Measurements from ENCODE around the gene SPHK1.

SPHK1 gene

DNA sequence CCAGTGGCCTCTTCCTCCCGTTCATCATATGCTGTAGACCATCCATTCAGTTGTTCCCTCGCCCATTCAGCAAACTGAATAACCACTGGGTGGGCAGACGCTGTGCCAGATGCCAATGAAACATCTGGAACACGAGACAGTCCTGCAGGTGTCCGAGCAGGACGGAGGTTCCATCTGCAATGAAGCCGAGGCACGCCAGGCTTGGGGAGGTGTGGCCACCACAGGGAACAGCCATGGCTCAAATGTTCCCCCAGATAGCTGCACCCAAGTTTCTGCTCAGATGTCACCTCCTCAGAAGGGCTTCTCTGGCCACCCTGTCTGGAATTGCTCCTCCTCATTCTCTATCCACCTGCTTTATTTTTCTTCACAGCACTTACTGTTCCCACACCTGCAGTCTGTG is 38.0 kb downstream of the SPHK1 start:
- no peak for TF ChIP-seq TAF1 (IDR thresholded peaks at IDR 0.05; ENCODE audit: borderline replicate concordance, insufficient read depth, low read length)
- TF ChIP-seq SIN3A (IDR thresholded peaks at IDR 0.05; ENCODE audit: borderline replicate concordance, insufficient read depth, low read length), result no peak

- TF ChIP-seq FOXP2 (optimal IDR thresholded peaks at IDR 0.05; ENCODE audit: borderline replicate concordance, extremely low read depth, extremely low read length, insufficient read depth) (no peak), TAF1 (IDR thresholded peaks at IDR 0.05; ENCODE audit: borderline replicate concordance, insufficient read depth, low read length) (no peak), SIN3A (IDR thresholded peaks at IDR 0.05; ENCODE audit: borderline replicate concordance, insufficient read depth, low read length) (no peak), POLR2AphosphoS5 (IDR thresholded peaks at IDR 0.05; ENCODE audit: low read depth, low read length) (no peak)
- TF ChIP-seq, protein P1, sequence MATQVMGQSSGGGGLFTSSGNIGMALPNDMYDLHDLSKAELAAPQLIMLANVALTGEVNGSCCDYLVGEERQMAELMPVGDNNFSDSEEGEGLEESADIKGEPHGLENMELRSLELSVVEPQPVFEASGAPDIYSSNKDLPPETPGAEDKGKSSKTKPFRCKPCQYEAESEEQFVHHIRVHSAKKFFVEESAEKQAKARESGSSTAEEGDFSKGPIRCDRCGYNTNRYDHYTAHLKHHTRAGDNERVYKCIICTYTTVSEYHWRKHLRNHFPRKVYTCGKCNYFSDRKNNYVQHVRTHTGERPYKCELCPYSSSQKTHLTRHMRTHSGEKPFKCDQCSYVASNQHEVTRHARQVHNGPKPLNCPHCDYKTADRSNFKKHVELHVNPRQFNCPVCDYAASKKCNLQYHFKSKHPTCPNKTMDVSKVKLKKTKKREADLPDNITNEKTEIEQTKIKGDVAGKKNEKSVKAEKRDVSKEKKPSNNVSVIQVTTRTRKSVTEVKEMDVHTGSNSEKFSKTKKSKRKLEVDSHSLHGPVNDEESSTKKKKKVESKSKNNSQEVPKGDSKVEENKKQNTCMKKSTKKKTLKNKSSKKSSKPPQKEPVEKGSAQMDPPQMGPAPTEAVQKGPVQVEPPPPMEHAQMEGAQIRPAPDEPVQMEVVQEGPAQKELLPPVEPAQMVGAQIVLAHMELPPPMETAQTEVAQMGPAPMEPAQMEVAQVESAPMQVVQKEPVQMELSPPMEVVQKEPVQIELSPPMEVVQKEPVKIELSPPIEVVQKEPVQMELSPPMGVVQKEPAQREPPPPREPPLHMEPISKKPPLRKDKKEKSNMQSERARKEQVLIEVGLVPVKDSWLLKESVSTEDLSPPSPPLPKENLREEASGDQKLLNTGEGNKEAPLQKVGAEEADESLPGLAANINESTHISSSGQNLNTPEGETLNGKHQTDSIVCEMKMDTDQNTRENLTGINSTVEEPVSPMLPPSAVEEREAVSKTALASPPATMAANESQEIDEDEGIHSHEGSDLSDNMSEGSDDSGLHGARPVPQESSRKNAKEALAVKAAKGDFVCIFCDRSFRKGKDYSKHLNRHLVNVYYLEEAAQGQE (IDR thresholded peaks at IDR 0.05; ENCODE audit: insufficient read depth in 1 of 2, low read depth in 2 of 2, low read length in 2 of 2), result no peak
Measured at GRCh38 chr17:76422860-76423259, 38.5 kb downstream of the SPHK1 start.

GRCh38 chr17:76426853-76427252 is 42.4 kb downstream of the SPHK1 start:
- TF ChIP-seq, protein P1 (IDR thresholded peaks at IDR 0.05; ENCODE audit: insufficient read depth in 1 of 2, low read depth in 2 of 2, low read length in 2 of 2), result no peak
- TF ChIP-seq POLR2AphosphoS5 (IDR thresholded peaks at IDR 0.05; ENCODE audit: low read depth, low read length) (no peak), TAF1 (IDR thresholded peaks at IDR 0.05; ENCODE audit: borderline replicate concordance, insufficient read depth, low read length) (no peak), SIN3A (IDR thresholded peaks at IDR 0.05; ENCODE audit: borderline replicate concordance, insufficient read depth, low read length) (no peak)

- TF ChIP-seq, protein P1 (IDR thresholded peaks at IDR 0.05; ENCODE audit: insufficient read depth in 1 of 2, low read depth in 2 of 2, low read length in 2 of 2), result no peak
- TF ChIP-seq FOXP2 (optimal IDR thresholded peaks at IDR 0.05; ENCODE audit: borderline replicate concordance, extremely low read depth, extremely low read length, insufficient read depth) (no peak), SIN3A (IDR thresholded peaks at IDR 0.05; ENCODE audit: borderline replicate concordance, insufficient read depth, low read length) (no peak), POLR2AphosphoS5 (IDR thresholded peaks at IDR 0.05; ENCODE audit: low read depth, low read length) (no peak), TAF1 (IDR thresholded peaks at IDR 0.05; ENCODE audit: borderline replicate concordance, insufficient read depth, low read length) (no peak)
Measured at GRCh38 chr17:76427501-76428231, 43.3 kb downstream of the SPHK1 start.

DNA sequence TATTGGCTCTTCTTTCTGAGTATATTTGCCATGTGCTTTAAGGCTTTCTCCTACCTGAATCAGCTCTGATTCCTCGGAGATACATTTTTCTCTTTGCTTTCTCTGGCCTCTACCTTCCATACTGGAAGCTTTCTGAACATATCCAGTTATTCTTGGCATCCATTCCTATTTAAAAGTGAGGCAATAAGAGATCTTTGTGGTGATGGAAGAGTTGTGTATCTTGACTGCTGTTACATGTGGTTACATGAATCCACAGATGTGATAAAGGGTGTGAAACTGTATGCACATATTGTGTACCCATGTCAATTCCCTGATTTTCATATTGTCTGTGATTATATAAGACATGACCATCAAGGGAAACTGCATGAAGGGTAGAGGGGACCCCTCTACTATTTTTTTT is 44.1 kb downstream of the SPHK1 start:
- TF ChIP-seq FOXP2 (optimal IDR thresholded peaks at IDR 0.05; ENCODE audit: borderline replicate concordance, extremely low read depth, extremely low read length, insufficient read depth), result no peak
- no peak for TF ChIP-seq TAF1 (IDR thresholded peaks at IDR 0.05; ENCODE audit: borderline replicate concordance, insufficient read depth, low read length)
- TF ChIP-seq, protein P1 (IDR thresholded peaks at IDR 0.05; ENCODE audit: insufficient read depth in 1 of 2, low read depth in 2 of 2, low read length in 2 of 2), result no peak
- TF ChIP-seq POLR2AphosphoS5 (IDR thresholded peaks at IDR 0.05; ENCODE audit: low read depth, low read length), result no peak
- no peak for TF ChIP-seq SIN3A (IDR thresholded peaks at IDR 0.05; ENCODE audit: borderline replicate concordance, insufficient read depth, low read length)

Measured in PFSK-1 (cell line).